ENCODE measurements around the gene EEA1. TPM values are rescaled to one million over a fixed set of nuclear protein-coding genes. Genes with fewer than 3 reads are reported as not detected.

Gene EEA1
- total and polyA plus RNA-seq, 2 of the 4 experiments (the other 2 are of a cell fraction): 4.6 to 12.5 TPM

GRCh38 chr12:92721656-92722055, 207.4 kb downstream of the EEA1 start:
- no peak overlapping the region for H2AK9ac ChIP-seq (replicated peaks; ENCODE audit: low read depth, low read length, poor library complexity)
- no peak overlapping the region for H2AFZ ChIP-seq (replicated peaks; ENCODE audit: low read length, poor library complexity)
- H4K91ac ChIP-seq (ENCODE audit: insufficient read depth, low read depth, low read length): no peak overlapping the region
- dilution Hi-C loops (cut with HindIII; ENCODE audit: low sequenced_read_pairs, unreplicated experiment): no loop called here
- CTCF ChIA-PET: interaction anchor here (0.6 kb wide), 1 partner anchor 9 kb away, joined by 3 read pairs; no protein-coding TSS in a partner anchor
- no peak overlapping the region for H3K4me2 ChIP-seq (ENCODE audit: low read depth, low read length)
- WGBS, 2 experiments (ENCODE audit: extremely low coverage in 2 of 2, insufficient read length in 1 of 2): no CpG with 5 or more reads among the region's 1 CpG
- no peak overlapping the region for H2BK20ac ChIP-seq (ENCODE audit: low read depth, low read length)
- H4K20me1 ChIP-seq (ENCODE audit: insufficient read depth, low read length): no peaks in the 10 kb centered on the region
- H4K8ac ChIP-seq (ENCODE audit: low read depth in 2 of 2, low read length in 2 of 2): no peak overlapping the region
- TF ChIP-seq POLR2A (IDR thresholded peaks at IDR 0.05; ENCODE audit: low read depth, low read length) (no peak), CEBPB (IDR thresholded peaks at IDR 0.05; ENCODE audit: low read depth, low read length) (no peak), NFE2L2 (IDR thresholded peaks at IDR 0.05; ENCODE audit: low read depth, low read length) (no peak), USF2 (IDR thresholded peaks at IDR 0.05; ENCODE audit: low read depth, low read length) (no peak), RFX5 (IDR thresholded peaks at IDR 0.05; ENCODE audit: low read depth, low read length) (no peak), BHLHE40 (IDR thresholded peaks at IDR 0.05; ENCODE audit: low read depth, low read length) (no peak), MXI1 (IDR thresholded peaks at IDR 0.05; ENCODE audit: borderline replicate concordance, low read depth, low read length) (no peak), RAD21 (IDR thresholded peaks at IDR 0.05; ENCODE audit: low read length) (no peak), SMC3 (IDR thresholded peaks at IDR 0.05; ENCODE audit: low read depth, low read length) (no peak)
- TF ChIP-seq, protein P1, sequence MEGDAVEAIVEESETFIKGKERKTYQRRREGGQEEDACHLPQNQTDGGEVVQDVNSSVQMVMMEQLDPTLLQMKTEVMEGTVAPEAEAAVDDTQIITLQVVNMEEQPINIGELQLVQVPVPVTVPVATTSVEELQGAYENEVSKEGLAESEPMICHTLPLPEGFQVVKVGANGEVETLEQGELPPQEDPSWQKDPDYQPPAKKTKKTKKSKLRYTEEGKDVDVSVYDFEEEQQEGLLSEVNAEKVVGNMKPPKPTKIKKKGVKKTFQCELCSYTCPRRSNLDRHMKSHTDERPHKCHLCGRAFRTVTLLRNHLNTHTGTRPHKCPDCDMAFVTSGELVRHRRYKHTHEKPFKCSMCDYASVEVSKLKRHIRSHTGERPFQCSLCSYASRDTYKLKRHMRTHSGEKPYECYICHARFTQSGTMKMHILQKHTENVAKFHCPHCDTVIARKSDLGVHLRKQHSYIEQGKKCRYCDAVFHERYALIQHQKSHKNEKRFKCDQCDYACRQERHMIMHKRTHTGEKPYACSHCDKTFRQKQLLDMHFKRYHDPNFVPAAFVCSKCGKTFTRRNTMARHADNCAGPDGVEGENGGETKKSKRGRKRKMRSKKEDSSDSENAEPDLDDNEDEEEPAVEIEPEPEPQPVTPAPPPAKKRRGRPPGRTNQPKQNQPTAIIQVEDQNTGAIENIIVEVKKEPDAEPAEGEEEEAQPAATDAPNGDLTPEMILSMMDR (conservative IDR thresholded peaks at IDR 0.05; ENCODE audit: low read depth, low read length): no peak
- no peak overlapping the region for H3K23ac ChIP-seq (ENCODE audit: low read depth, low read length)
- POLR2A ChIA-PET (ENCODE audit: unreplicated experiment): no interaction called here
- peaks cover 3% of the 10 kb centered on the region for H3K9me1 ChIP-seq (ENCODE audit: insufficient read depth, low read length)
- DNase-seq: no peak
- H3K4me3 ChIP-seq (ENCODE audit: insufficient read depth, low read depth, low read length): no peak overlapping the region
- no peak overlapping the region for H2BK15ac ChIP-seq (ENCODE audit: low read depth, low read length)
- H3K18ac ChIP-seq (ENCODE audit: low read depth, low read length): no peak overlapping the region
- H3K4ac ChIP-seq (ENCODE audit: low read depth, low read length): no peak overlapping the region
- no peak for ATAC-seq (ENCODE audit: low read depth)
- no peaks in the 10 kb centered on the region for H3K79me1 ChIP-seq (ENCODE audit: low read depth in 1 of 2, low read length in 2 of 2)
- H2BK5ac ChIP-seq (ENCODE audit: low read depth, low read length, poor library complexity, severe bottlenecking): no peak overlapping the region
- peaks cover 5% of the 10 kb centered on the region for H3K4me1 ChIP-seq (ENCODE audit: control insufficient read depth, insufficient read depth, low read length)
- no peak overlapping the region for H3K56ac ChIP-seq (ENCODE audit: extremely low read depth, insufficient read depth, low read length)
- H3K14ac ChIP-seq (replicated peaks; ENCODE audit: low read depth, low read length): no peak overlapping the region
- H3K9ac ChIP-seq (ENCODE audit: low read depth, low read length): no peak overlapping the region
- in situ Hi-C loops (cut with MboI; ENCODE audit: low sequenced_read_pairs): no loop called here
- H3K9me3 ChIP-seq (ENCODE audit: control insufficient read depth, insufficient read depth, low read length): peaks cover 2% of the 10 kb centered on the region
- no peaks in the 10 kb centered on the region for H3K27me3 ChIP-seq (ENCODE audit: control insufficient read depth, insufficient read depth, low read length)
- no peaks in the 10 kb centered on the region for H3K36me3 ChIP-seq (ENCODE audit: control insufficient read depth, insufficient read depth, low read length)
- H4K5ac ChIP-seq (ENCODE audit: low read depth, low read length): no peak overlapping the region
- H2BK120ac ChIP-seq (ENCODE audit: low read depth, low read length): no peak overlapping the region
- no peak overlapping the region for H2AK5ac ChIP-seq (ENCODE audit: low read depth, low read length)
- BruUV-seq (replicated peaks): no TSS peak
- intact Hi-C loops (cut with micrococcal nuclease): no loop called here
- H3K27ac ChIP-seq (ENCODE audit: insufficient read depth, low read length): no peak overlapping the region
